SK-N-SH treated with all-trans-retinoic acid at 6 μM for 48 hours (cell line): ENCODE measurements around the gene IL12B.

ENCODE experiments used
- ARNTL ChIP-seq: fragments of 450-650 bp; formaldehyde crosslinking; IDR thresholded peaks from 2 replicates; pipeline ENCODE4 v1.5.0; 2020; ENCODE audit warnings: low read depth, mild to moderate bottlenecking, moderate library complexity, borderline replicate concordance
- CSDC2 ChIP-seq: fragments of 250-450 bp; sonication (Bioruptor Pico); IDR thresholded peaks from 2 replicates; pipeline ENCODE4 v1.5.0; 2020; ENCODE audit warnings: mild to moderate bottlenecking, moderate library complexity
- OSR1 ChIP-seq: fragments of 250-450 bp; sonication (Bioruptor Pico); IDR thresholded peaks from 2 replicates; pipeline ENCODE4 v1.8.0; 2022; ENCODE audit warnings: moderate library complexity, mild to moderate bottlenecking, inconsistent platforms
- RARB ChIP-seq: fragments of 250-450 bp; sonication (Bioruptor Pico); IDR thresholded peaks from 2 replicates; pipeline ENCODE4 v1.8.0; 2021; ENCODE audit warnings: mild to moderate bottlenecking, moderate library complexity
- TCF4 ChIP-seq: fragments of 250-450 bp; sonication (Bioruptor Pico); IDR thresholded peaks from 2 replicates; pipeline ENCODE4 v1.8.0; 2021; ENCODE audit warnings: mild to moderate bottlenecking, moderate library complexity, borderline replicate concordance
- ZFP30 ChIP-seq: fragments of 450-650 bp; formaldehyde crosslinking; IDR thresholded peaks from 2 replicates; pipeline ENCODE4 v1.5.0; 2022; ENCODE audit warnings: mild to moderate bottlenecking, moderate library complexity
- ZNF565 ChIP-seq: fragments of 450-650 bp; formaldehyde crosslinking; conservative IDR thresholded peaks from 2 replicates; pipeline ENCODE4 v1.5.0; 2020; ENCODE audit warnings: low read depth, mild to moderate bottlenecking, moderate library complexity
- TF ChIP-seq, protein P1 (sequence below): fragments of 250-450 bp; sonication (Bioruptor Pico); IDR thresholded peaks from 2 replicates; pipeline ENCODE4 v1.5.1; 2020; ENCODE audit warnings: low read depth, mild to moderate bottlenecking, moderate library complexity
- TF ChIP-seq, protein P2 (sequence below): fragments of 250-450 bp; sonication (Bioruptor Pico); IDR thresholded peaks from 2 replicates; pipeline ENCODE4 v1.8.0; 2021; ENCODE audit warnings: low read depth, mild to moderate bottlenecking, moderate library complexity, borderline replicate concordance
- TF ChIP-seq, protein P3 (sequence below): fragments of 250-450 bp; sonication (Bioruptor Pico); IDR thresholded peaks from 2 replicates; pipeline ENCODE4 v1.8.0; 2020; ENCODE audit warnings: mild to moderate bottlenecking, moderate library complexity, borderline replicate concordance
- TF ChIP-seq, protein P4 (sequence below): fragments of 250-450 bp; sonication (Bioruptor Pico); IDR thresholded peaks from 2 replicates; pipeline ENCODE4 v1.5.0; 2020; ENCODE audit warnings: mild to moderate bottlenecking, moderate library complexity

DNA sequence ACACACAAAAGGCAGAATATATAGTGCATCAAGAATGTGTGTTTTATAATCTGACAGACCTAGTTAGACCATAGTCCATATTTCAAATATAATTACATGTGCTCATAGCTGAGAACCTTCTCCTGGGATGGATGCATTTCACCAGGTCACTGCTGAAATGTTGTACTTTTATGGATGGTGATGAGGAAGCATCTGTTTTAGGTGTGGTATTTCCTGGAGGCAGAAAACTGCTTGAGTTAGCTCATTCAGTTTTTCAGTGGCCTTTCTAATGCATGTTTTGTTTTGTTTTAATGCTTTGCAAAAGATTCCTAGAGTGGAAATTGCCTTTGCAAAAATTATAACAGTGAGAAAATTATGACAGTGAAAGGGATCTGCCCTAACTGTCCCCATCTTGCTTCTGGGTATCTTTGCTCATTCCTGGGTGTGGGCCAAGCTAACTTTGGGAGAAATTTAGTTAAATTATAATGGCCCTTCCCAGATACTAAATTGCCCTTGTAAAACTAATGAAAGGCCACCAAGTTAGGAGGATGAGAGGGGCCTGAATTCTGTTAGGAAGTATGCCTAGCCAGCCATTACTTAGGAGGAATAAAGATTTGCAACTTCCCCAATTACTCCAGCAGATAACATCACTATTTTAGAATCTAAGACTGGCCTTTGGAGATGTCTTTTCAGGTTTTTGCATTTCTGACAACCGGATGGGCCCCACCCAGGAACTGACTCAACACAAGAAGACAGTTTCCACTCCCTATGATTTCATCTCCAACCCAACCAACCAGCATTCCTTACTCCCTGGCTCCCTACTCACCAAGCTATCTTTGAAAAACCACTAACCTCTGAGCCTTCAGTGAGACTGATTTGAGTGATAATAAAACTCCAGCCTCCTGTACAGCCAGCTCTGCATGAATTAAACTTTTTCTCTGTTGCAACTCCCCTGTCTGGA is 7.0 kb upstream of the IL12B start:
- TF ChIP-seq ZFP30 (CRISPR knock-in tag) (no peak), CSDC2 (no peak), ZNF565 (CRISPR knock-in tag) (no peak), ARNTL (CRISPR knock-in tag) (no peak), TCF4 (no peak), OSR1 (CRISPR knock-in tag) (no peak), RARB (no peak)
- TF ChIP-seq, protein P1, sequence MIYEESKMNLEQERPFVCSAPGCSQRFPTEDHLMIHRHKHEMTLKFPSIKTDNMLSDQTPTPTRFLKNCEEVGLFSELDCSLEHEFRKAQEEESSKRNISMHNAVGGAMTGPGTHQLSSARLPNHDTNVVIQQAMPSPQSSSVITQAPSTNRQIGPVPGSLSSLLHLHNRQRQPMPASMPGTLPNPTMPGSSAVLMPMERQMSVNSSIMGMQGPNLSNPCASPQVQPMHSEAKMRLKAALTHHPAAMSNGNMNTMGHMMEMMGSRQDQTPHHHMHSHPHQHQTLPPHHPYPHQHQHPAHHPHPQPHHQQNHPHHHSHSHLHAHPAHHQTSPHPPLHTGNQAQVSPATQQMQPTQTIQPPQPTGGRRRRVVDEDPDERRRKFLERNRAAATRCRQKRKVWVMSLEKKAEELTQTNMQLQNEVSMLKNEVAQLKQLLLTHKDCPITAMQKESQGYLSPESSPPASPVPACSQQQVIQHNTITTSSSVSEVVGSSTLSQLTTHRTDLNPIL: no peak
- TF ChIP-seq, protein P2, sequence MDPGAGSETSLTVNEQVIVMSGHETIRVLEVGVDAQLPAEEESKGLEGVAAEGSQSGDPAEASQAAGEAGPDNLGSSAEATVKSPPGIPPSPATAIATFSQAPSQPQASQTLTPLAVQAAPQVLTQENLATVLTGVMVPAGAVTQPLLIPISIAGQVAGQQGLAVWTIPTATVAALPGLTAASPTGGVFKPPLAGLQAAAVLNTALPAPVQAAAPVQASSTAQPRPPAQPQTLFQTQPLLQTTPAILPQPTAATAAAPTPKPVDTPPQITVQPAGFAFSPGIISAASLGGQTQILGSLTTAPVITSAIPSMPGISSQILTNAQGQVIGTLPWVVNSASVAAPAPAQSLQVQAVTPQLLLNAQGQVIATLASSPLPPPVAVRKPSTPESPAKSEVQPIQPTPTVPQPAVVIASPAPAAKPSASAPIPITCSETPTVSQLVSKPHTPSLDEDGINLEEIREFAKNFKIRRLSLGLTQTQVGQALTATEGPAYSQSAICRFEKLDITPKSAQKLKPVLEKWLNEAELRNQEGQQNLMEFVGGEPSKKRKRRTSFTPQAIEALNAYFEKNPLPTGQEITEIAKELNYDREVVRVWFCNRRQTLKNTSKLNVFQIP (CRISPR knock-in tag): no peak
- TF ChIP-seq, protein P3, sequence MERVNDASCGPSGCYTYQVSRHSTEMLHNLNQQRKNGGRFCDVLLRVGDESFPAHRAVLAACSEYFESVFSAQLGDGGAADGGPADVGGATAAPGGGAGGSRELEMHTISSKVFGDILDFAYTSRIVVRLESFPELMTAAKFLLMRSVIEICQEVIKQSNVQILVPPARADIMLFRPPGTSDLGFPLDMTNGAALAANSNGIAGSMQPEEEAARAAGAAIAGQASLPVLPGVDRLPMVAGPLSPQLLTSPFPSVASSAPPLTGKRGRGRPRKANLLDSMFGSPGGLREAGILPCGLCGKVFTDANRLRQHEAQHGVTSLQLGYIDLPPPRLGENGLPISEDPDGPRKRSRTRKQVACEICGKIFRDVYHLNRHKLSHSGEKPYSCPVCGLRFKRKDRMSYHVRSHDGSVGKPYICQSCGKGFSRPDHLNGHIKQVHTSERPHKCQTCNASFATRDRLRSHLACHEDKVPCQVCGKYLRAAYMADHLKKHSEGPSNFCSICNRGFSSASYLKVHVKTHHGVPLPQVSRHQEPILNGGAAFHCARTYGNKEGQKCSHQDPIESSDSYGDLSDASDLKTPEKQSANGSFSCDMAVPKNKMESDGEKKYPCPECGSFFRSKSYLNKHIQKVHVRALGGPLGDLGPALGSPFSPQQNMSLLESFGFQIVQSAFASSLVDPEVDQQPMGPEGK (CRISPR knock-in tag): no peak
- TF ChIP-seq, protein P4, sequence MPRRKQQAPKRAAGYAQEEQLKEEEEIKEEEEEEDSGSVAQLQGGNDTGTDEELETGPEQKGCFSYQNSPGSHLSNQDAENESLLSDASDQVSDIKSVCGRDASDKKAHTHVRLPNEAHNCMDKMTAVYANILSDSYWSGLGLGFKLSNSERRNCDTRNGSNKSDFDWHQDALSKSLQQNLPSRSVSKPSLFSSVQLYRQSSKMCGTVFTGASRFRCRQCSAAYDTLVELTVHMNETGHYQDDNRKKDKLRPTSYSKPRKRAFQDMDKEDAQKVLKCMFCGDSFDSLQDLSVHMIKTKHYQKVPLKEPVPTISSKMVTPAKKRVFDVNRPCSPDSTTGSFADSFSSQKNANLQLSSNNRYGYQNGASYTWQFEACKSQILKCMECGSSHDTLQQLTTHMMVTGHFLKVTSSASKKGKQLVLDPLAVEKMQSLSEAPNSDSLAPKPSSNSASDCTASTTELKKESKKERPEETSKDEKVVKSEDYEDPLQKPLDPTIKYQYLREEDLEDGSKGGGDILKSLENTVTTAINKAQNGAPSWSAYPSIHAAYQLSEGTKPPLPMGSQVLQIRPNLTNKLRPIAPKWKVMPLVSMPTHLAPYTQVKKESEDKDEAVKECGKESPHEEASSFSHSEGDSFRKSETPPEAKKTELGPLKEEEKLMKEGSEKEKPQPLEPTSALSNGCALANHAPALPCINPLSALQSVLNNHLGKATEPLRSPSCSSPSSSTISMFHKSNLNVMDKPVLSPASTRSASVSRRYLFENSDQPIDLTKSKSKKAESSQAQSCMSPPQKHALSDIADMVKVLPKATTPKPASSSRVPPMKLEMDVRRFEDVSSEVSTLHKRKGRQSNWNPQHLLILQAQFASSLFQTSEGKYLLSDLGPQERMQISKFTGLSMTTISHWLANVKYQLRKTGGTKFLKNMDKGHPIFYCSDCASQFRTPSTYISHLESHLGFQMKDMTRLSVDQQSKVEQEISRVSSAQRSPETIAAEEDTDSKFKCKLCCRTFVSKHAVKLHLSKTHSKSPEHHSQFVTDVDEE (CRISPR knock-in tag): no peak
